Psoas muscle (tissue), 8 donors: Measurements from ENCODE around the gene SIDT1. TPM values are rescaled to one million over a fixed set of nuclear protein-coding genes. Genes with fewer than 3 reads are reported as not detected.

ENCODE experiments used
- ATAC-seq, 4 donors: fragments of 200-7000 bp; cut with Tn5 transposase; one replicate each; pipeline ENCODE4 v1.9.1; 2020; ENCODE audit warnings: moderate library complexity in 3 of 4, mild to moderate bottlenecking in 2 of 4
- DNase-seq, 2 donors: peaks; one replicate each; pipeline ENCODE4 v3.0.0-alpha.2; 2020
- H3K27ac ChIP-seq: fragments of 200-600 bp; one replicate; pipeline ENCODE4 v1.8.0; 2022
- H3K27me3 ChIP-seq, 3 donors: fragments of 200-600 bp in 1 of 3; one replicate each; pipeline versions ENCODE4 v1.6.1 to v1.8.0; 2013 to 2022; ENCODE audit warnings: low read length in 2 of 3, mild to moderate bottlenecking in 2 of 3, moderate library complexity in 1 of 3; ENCODE audit not compliant: insufficient read depth in 3 of 3
- H3K36me3 ChIP-seq, 2 donors: fragments of 200-600 bp in 1 of 2; one replicate each; pipeline versions ENCODE4 v1.6.1 to v1.8.0; 2013 to 2022; ENCODE audit warnings: low read depth in 1 of 2, mild to moderate bottlenecking in 1 of 2, moderate library complexity in 1 of 2; ENCODE audit not compliant: insufficient read depth in 1 of 2
- H3K4me1 ChIP-seq: fragments of 200-600 bp; one replicate; pipeline ENCODE4 v1.8.0; 2022
- H3K4me3 ChIP-seq: fragments of 200-600 bp; one replicate; pipeline ENCODE4 v1.8.0; 2022; ENCODE audit warnings: mild to moderate bottlenecking
- H3K9me3 ChIP-seq: fragments of 200-600 bp; one replicate; pipeline ENCODE4 v1.8.0; 2022
- CTCF ChIP-seq: fragments of 200-600 bp; IDR thresholded peaks from one replicate; pipeline ENCODE4 v1.8.0; 2022; ENCODE audit warnings: antibody characterized with exemption
- WGBS, 3 donors: extraction: QIAGEN DNeasy Blood & Tissue Kit; methylation state at CpG; one replicate each; pipeline versions ENCODE4 v1.1.6 to v1.1.7; 2013; 5-methylcytosine and 5-hydroxymethylcytosine counted together
- intact Hi-C, 2 donors: fragments of 100-400 bp; cut with DNase I; formaldehyde crosslinking; loops; one replicate each; pipeline versions ENCODE4 v1.11.0 to v1.14.2; 2022
- polyA plus RNA-seq, 3 donors: library from polyadenylated mRNA; stranded (reverse); fragments of 200-250 nt; gene quantifications; one replicate each; pipeline ENCODE4 v1.2.3, GENCODE V29; 2013
- total RNA-seq, 4 donors: library from RNA; stranded (reverse); fragmentation: NEBNext Ultra II Directional in 2 of 4; extraction: Animal tissue kit (Norgen Biotek cat#: 25700) in 2 of 4; gene quantifications; one replicate each; pipeline versions ENCODE4 v1.2.1 to v1.2.4, GENCODE V29; 2021 to 2023
- donor health status: healthy with polysubstance abuse.
- donor health status: DM: no; HTN: no; CAD: no; lungs with moderate emphysema.
- donor health status: Bipolar disorder and iron deficiency.
- donor health status: healthy.
- donor health status: DM: yes; HTN: yes; CAD: no.
- donor health status: DM: no; HTN: no; CAD: no.
- donor health status: DM: no; HTN: no; CAD: no.
- donor health status: DM: yes; HTN: yes; CAD: no.

SIDT1 gene
- total and polyA plus RNA-seq, 7 donors, result 0.08 to 0.48 (median 0.34) TPM; not detected in 1

DNA sequence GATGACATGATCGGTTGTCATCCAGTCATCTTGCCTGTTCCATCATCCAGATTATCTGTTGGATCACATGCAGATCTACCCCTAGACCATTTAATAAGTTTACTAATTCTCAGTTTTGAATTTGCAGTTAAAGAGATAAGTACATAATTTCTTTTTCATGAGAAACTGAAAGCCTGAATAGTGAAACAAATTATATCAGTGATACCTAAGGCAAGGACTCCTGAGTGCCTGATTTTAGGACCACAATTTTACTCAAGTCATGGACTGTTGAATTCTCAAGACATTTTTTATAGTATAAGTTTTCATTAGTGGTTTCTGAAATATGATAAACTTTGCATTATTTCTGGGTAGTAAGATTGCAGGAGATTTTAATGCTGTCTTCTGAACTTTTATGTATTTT, 13.2 kb downstream of the SIDT1 start:
- Histone ChIP-seq H3K9me3 (no peaks in the 10 kb centered on the region), H3K27me3 (no peaks in the 10 kb centered on the region)
- TF ChIP-seq CTCF, result no peak

DNA sequence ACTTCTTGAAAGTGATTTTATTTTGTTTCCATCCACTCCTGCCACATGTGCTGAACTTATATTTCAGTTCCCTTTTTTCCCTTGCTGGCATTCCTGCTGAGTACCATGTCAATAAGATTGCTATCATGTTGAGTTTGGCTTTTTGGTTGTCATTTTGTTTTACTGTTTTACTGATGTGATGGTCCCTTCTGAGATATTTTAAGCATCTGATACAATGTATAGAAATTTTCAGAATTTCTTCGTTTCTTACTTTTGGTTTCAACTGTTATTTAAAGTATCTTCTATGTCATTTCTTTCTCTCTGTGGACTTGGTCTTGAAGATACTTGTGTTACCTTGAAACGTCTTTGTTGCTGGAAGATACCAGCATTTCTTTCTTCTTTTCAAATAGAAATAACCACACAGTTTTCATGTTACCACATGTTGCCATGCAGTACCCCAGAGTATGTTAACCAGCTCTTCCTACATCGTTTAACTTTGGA, 14.1 kb downstream of the SIDT1 start:
- intact Hi-C loops, result no loop called here
- H3K4me1 ChIP-seq, result no peaks in the 10 kb centered on the region
- H3K4me3 ChIP-seq, result no peak overlapping the region
- no peak for TF ChIP-seq CTCF
- DNase-seq (no peak), ATAC-seq (no peak)
- no peaks in the 10 kb centered on the region for H3K36me3 ChIP-seq
- WGBS, 3 donors, result 54 to 63% (median 61%) methylated on average over 3 of the region's 3 CpGs
- H3K9me3 ChIP-seq, result no peaks in the 10 kb centered on the region
- H3K27me3 ChIP-seq, result no peaks in the 10 kb centered on the region
- no peak overlapping the region for H3K27ac ChIP-seq

More for the DNA sequence above, 13.2 kb downstream of the SIDT1 start:
- intact Hi-C loops, result no loop called here
- ATAC-seq (no peak), DNase-seq (no peak)
- no peaks in the 10 kb centered on the region for H3K4me1 ChIP-seq
- WGBS, 3 donors, result 81 to 97% (median 82%) methylated on average over 1 of the region's 1 CpG
- no peaks in the 10 kb centered on the region for H3K36me3 ChIP-seq
- no peak overlapping the region for H3K4me3 ChIP-seq
- no peak overlapping the region for H3K27ac ChIP-seq

DNA sequence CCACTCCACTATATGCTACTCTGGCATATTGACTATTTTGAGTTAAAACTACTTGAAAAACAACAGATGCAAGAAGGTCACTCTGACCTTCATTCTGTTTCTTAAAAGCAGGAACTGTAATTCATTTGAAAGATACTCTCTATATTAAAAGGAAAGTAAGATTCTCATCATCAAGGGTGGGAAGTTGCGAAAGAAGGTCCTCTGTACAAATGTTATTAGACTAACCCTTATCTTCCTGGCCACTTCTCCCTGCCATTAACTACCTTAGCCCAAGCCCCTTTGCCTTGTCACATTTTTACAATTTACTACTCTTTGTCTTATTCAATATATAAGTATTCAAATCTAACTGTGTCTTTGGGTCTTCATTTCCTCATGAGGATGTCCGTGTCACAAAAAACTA, 16.1 kb downstream of the SIDT1 start:
- 93 to 98% (median 96%) methylated on average over 2 of the region's 2 CpGs for WGBS, 3 donors
- intact Hi-C loops, result no loop called here
- no peaks in the 10 kb centered on the region for H3K9me3 ChIP-seq
- H3K36me3 ChIP-seq, result no peaks in the 10 kb centered on the region
- H3K4me1 ChIP-seq, result no peaks in the 10 kb centered on the region
- ATAC-seq (no peak), DNase-seq (no peak)
- no peak overlapping the region for H3K27ac ChIP-seq
- no peaks in the 10 kb centered on the region for H3K27me3 ChIP-seq
- TF ChIP-seq CTCF, result no peak
- no peak overlapping the region for H3K4me3 ChIP-seq

DNA sequence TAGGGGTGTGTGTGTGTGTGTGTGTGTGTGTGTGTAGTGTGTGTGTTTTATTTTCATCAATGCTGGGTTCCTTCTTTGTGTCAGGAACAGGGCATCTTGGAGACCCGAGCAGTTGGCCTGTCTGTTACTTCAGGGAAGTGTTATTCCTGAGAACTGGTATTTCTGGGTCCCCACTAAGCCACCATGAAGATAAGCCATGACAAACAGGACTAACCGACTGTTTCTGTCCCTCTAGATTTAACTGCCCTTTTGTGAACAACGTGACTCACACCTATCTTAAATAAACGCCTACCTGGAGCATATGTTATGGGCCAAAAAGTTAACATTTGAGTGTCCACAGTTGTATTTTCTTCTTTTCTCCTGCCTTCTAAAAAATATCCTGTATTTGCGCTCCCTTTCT, 19.5 kb downstream of the SIDT1 start:
- intact Hi-C loops, result no loop called here
- no peak overlapping the region for H3K4me3 ChIP-seq
- H3K36me3 ChIP-seq, result no peaks in the 10 kb centered on the region
- no peak for TF ChIP-seq CTCF
- no peak for DNase-seq
- ATAC-seq, result no peak
- H3K9me3 ChIP-seq, result no peaks in the 10 kb centered on the region
- WGBS, 3 donors, result 56 to 68% (median 64%) methylated on average over 5 of the region's 5 CpGs
- no peak overlapping the region for H3K27ac ChIP-seq
- no peaks in the 10 kb centered on the region for H3K27me3 ChIP-seq
- H3K4me1 ChIP-seq, result no peaks in the 10 kb centered on the region

DNA sequence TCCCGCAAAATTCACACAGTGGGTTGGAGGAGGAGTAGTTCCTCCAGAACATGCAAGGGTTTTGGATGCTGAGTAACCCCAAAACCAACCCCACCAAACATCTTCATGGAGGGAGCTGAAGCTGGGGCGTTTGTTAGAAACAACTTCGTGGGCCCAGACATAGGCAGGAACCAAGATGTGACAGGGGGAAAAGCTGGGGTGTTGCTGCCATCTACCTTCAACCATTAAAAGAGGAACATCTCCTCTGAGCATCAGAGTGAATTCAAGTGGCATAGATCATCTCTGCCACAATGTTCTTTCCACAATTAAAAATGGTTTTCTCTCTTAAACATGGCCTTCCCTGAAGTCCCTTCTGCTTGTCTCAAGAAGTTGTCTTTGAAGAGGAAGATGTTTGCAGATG, 20.5 kb downstream of the SIDT1 start:
- TF ChIP-seq CTCF, result no peak
- Histone ChIP-seq H3K27me3 (no peaks in the 10 kb centered on the region), H3K4me1 (no peaks in the 10 kb centered on the region), H3K4me3 (no peak overlapping the region), H3K9me3 (no peaks in the 10 kb centered on the region), H3K27ac (no peak overlapping the region), H3K36me3 (no peaks in the 10 kb centered on the region)
- WGBS, 3 donors, result 52 to 65% (median 62%) methylated on average over 3 of the region's 3 CpGs
- intact Hi-C loops, result no loop called here
- no peak for DNase-seq
- ATAC-seq, result no peak
